ENCODE measurements around the gene IFNA7. TPM values are rescaled to one million over a fixed set of nuclear protein-coding genes. Genes with fewer than 3 reads are reported as not detected.
"Not testable (repeated sequence)": the region's sequence is repeated elsewhere in the genome, so short reads cannot be mapped to it uniquely, and the experiment has no call there.

IFNA7 gene
- total RNA-seq (not detected), polyA plus RNA-seq (not detected)
- long read RNA-seq, donor 1 = 0 reads
- long read RNA-seq, donor 2 = 0 reads
- long read RNA-seq, donor 3 = 0 reads
- long read RNA-seq, donor 4 = 0 reads

GRCh38 chr9:21202105-21202504 lies at the start of gene IFNA7:
Gene IFNA7 (minus strand): TSS chr9:21202205. CDS start chr9:21202165, 40 bp downstream.
- 67% methylated on average over 4 of the region's 4 CpGs for WGBS
- H3K27me3 ChIP-seq (ENCODE audit: control insufficient read depth, insufficient read depth); DNase-seq; H3K27ac ChIP-seq (ENCODE audit: low read length); ATAC-seq; H3K4me1 ChIP-seq (ENCODE audit: control insufficient read depth, insufficient read depth, low read length); intact Hi-C loops (cut with DNase I); H3K4me3 ChIP-seq (ENCODE audit: low read length); H3K9me3 ChIP-seq (ENCODE audit: control insufficient read depth, low read length): not testable (repeated sequence)

GRCh38 chr9:21251638-21252037 lies 49.6 kb upstream of the IFNA7 start:
- no peak for DNase-seq
- 68% methylated on average over 4 of the region's 4 CpGs for WGBS

GRCh38 chr9:21251190-21251589 lies 49.2 kb upstream of the IFNA7 start:
- intact Hi-C loops (cut with DNase I) = no loop called here
- ATAC-seq (no peak), DNase-seq (no peak)
- WGBS = 33% methylated on average over 1 of the region's 1 CpG
- no peaks in the 10 kb centered on the region for H3K9me3 ChIP-seq (ENCODE audit: control insufficient read depth, low read length)
- H3K27ac ChIP-seq (ENCODE audit: low read length) = no peak overlapping the region
- no peak overlapping the region for H3K4me3 ChIP-seq (ENCODE audit: low read length)
- no peaks in the 10 kb centered on the region for H3K4me1 ChIP-seq (ENCODE audit: control insufficient read depth, insufficient read depth, low read length)
- H3K27me3 ChIP-seq (ENCODE audit: control insufficient read depth, insufficient read depth) = no peaks in the 10 kb centered on the region

More at GRCh38 chr9:21251638-21252037, 49.6 kb upstream of the IFNA7 start:
- Histone ChIP-seq H3K27ac (ENCODE audit: low read length) (no peak overlapping the region), H3K4me3 (ENCODE audit: low read length) (no peak overlapping the region), H3K9me3 (ENCODE audit: control insufficient read depth, low read length) (no peaks in the 10 kb centered on the region), H3K27me3 (ENCODE audit: control insufficient read depth, insufficient read depth) (no peaks in the 10 kb centered on the region), H3K4me1 (ENCODE audit: control insufficient read depth, insufficient read depth, low read length) (no peaks in the 10 kb centered on the region)
- ATAC-seq = no peak
- intact Hi-C loops (cut with DNase I) = no loop called here

- Histone ChIP-seq H3K9me3 (ENCODE audit: control insufficient read depth, low read length) (no peaks in the 10 kb centered on the region), H3K4me3 (ENCODE audit: low read length) (no peak overlapping the region), H3K27me3 (ENCODE audit: control insufficient read depth, insufficient read depth) (no peaks in the 10 kb centered on the region), H3K27ac (ENCODE audit: low read length) (no peak overlapping the region), H3K4me1 (ENCODE audit: control insufficient read depth, insufficient read depth, low read length) (no peaks in the 10 kb centered on the region)
- intact Hi-C loops (cut with DNase I) = loop anchor here in 1 of 4 donors (10.0 kb wide), 1 partner anchor 540 kb away; no protein-coding TSS in a partner anchor
- 47% methylated on average over 2 of the region's 2 CpGs for WGBS
- ATAC-seq (no peak), DNase-seq (no peak)
These were observed 42.8 kb upstream of the IFNA7 start for GRCh38 chr9:21244836-21245235.

- H3K4me3 ChIP-seq (ENCODE audit: low read length) = no peak within 1 kb of the TSS
- no peak within 1 kb of the TSS for H3K27ac ChIP-seq (ENCODE audit: low read length)
- intact Hi-C loops (cut with DNase I) = loop anchor here in 1 of 4 donors (10.0 kb wide), 1 partner anchor 545 kb away; no protein-coding TSS in a partner anchor
- no peaks in the 10 kb centered on the region for H3K9me3 ChIP-seq (ENCODE audit: control insufficient read depth, low read length)
- H3K4me1 ChIP-seq (ENCODE audit: control insufficient read depth, insufficient read depth, low read length) = no peaks in the 10 kb centered on the region
- DNase-seq = no peak
- WGBS = 75% methylated on average over 2 of the region's 2 CpGs
- ATAC-seq = no peak
- H3K27me3 ChIP-seq (ENCODE audit: control insufficient read depth, insufficient read depth) = no peaks in the 10 kb centered on the region
These were observed 37.9 kb upstream of the IFNA7 start, which contains the start of gene IFNA14 for GRCh38 chr9:21239911-21240310. Gene IFNA14 (minus strand): TSS chr9:21240005. CDS start chr9:21239935, 70 bp downstream.

- H3K4me3 ChIP-seq (ENCODE audit: low read length); ATAC-seq; H3K9me3 ChIP-seq (ENCODE audit: control insufficient read depth, low read length); H3K27me3 ChIP-seq (ENCODE audit: control insufficient read depth, insufficient read depth); DNase-seq; intact Hi-C loops (cut with DNase I); H3K27ac ChIP-seq (ENCODE audit: low read length); H3K4me1 ChIP-seq (ENCODE audit: control insufficient read depth, insufficient read depth, low read length): not testable (repeated sequence)
- 7% methylated on average over 1 of the region's 1 CpG for WGBS
These were observed 34.3 kb upstream of the IFNA7 start for GRCh38 chr9:21236360-21236714.

- intact Hi-C loops (cut with DNase I); H3K4me1 ChIP-seq (ENCODE audit: control insufficient read depth, insufficient read depth, low read length); H3K27me3 ChIP-seq (ENCODE audit: control insufficient read depth, insufficient read depth); H3K4me3 ChIP-seq (ENCODE audit: low read length); H3K9me3 ChIP-seq (ENCODE audit: control insufficient read depth, low read length); H3K27ac ChIP-seq (ENCODE audit: low read length): not testable (repeated sequence)
- DNase-seq = peak in 1 of 3 donors; percentile 45
- WGBS = 31% methylated on average over 8 of the region's 8 CpGs
- peak; percentile 64 to 77 for ATAC-seq
These were observed 33.7 kb upstream of the IFNA7 start for GRCh38 chr9:21235468-21236359.

GRCh38 chr9:21234153-21234687 lies 32.2 kb upstream of the IFNA7 start:
- H3K9me3 ChIP-seq (ENCODE audit: control insufficient read depth, low read length) = no peaks in the 10 kb centered on the region
- no peak for ATAC-seq
- 76% methylated on average over 4 of the region's 4 CpGs for WGBS
- no peak overlapping the region for H3K4me3 ChIP-seq (ENCODE audit: low read length)
- intact Hi-C loops (cut with DNase I) = no loop called here
- DNase-seq = no peak
- no peaks in the 10 kb centered on the region for H3K27me3 ChIP-seq (ENCODE audit: control insufficient read depth, insufficient read depth)
- no peaks in the 10 kb centered on the region for H3K4me1 ChIP-seq (ENCODE audit: control insufficient read depth, insufficient read depth, low read length)
- no peak overlapping the region for H3K27ac ChIP-seq (ENCODE audit: low read length)

GRCh38 chr9:21233258-21233657 lies 31.3 kb upstream of the IFNA7 start:
- no peaks in the 10 kb centered on the region for H3K9me3 ChIP-seq (ENCODE audit: control insufficient read depth, low read length)
- H3K27me3 ChIP-seq (ENCODE audit: control insufficient read depth, insufficient read depth) = no peaks in the 10 kb centered on the region
- DNase-seq (no peak), ATAC-seq (no peak)
- 79% methylated on average over 2 of the region's 2 CpGs for WGBS
- H3K4me1 ChIP-seq (ENCODE audit: control insufficient read depth, insufficient read depth, low read length) = no peaks in the 10 kb centered on the region
- intact Hi-C loops (cut with DNase I) = no loop called here
- no peak overlapping the region for H3K27ac ChIP-seq (ENCODE audit: low read length)
- H3K4me3 ChIP-seq (ENCODE audit: low read length) = no peak overlapping the region

- Histone ChIP-seq H3K27me3 (ENCODE audit: control insufficient read depth, insufficient read depth) (no peaks in the 10 kb centered on the region), H3K27ac (ENCODE audit: low read length) (no peak within 1 kb of the TSS), H3K4me3 (ENCODE audit: low read length) (no peak within 1 kb of the TSS), H3K4me1 (ENCODE audit: control insufficient read depth, insufficient read depth, low read length) (no peaks in the 10 kb centered on the region), H3K9me3 (ENCODE audit: control insufficient read depth, low read length) (no peaks in the 10 kb centered on the region)
- 80% methylated on average over 2 of the region's 2 CpGs for WGBS
- ATAC-seq (no peak), DNase-seq (no peak)
- intact Hi-C loops (cut with DNase I) = no loop called here
These were observed 26.1 kb upstream of the IFNA7 start, which contains the start of gene IFNA17 for GRCh38 chr9:21228122-21228521. Gene IFNA17 (minus strand): TSS chr9:21228222. CDS start chr9:21228173, 49 bp downstream.

- H3K4me3 ChIP-seq (ENCODE audit: low read length); H3K4me1 ChIP-seq (ENCODE audit: control insufficient read depth, insufficient read depth, low read length); H3K9me3 ChIP-seq (ENCODE audit: control insufficient read depth, low read length); H3K27ac ChIP-seq (ENCODE audit: low read length); DNase-seq; ATAC-seq; H3K27me3 ChIP-seq (ENCODE audit: control insufficient read depth, insufficient read depth); intact Hi-C loops (cut with DNase I): not testable (repeated sequence)
- 88% methylated on average over 1 of the region's 1 CpG for WGBS
These were observed 15.2 kb upstream of the IFNA7 start, which contains the start of gene IFNA16 for GRCh38 chr9:21217211-21217610. Gene IFNA16 (minus strand): TSS chr9:21217311. CDS start chr9:21217305, 6 bp downstream.
